HCT116 (cell line): ENCODE results near the gene DOCK7. TPM values are rescaled to one million over a fixed set of nuclear protein-coding genes. Genes with fewer than 3 reads are reported as not detected.

Experiments used
- ATAC-seq: fragments of 200-7000 bp; cut with Tn5 transposase; 2 replicates; pipeline ENCODE4 v1.9.1; 2020; ENCODE audit warnings: mild to moderate bottlenecking, moderate library complexity
- BruUV-seq: library from RNA; stranded (reverse); fragments of 400-500 nt; replicated peaks from 2 replicates; lab custom pipeline; 2021; lab: Mats Ljungman, UMichigan
- CTCF ChIA-PET: fragments of 300-600 bp; sonication (Branson Sonifier 250); formaldehyde crosslinking; loops from one replicate; lab custom pipeline; 2021; ENCODE audit warnings: antibody characterized with exemption; lab: Charles Lee
- POLR2A ChIA-PET: fragments of 300-600, 350-600 bp; sonication (Branson Sonifier 250); formaldehyde crosslinking; loops from one replicate; lab custom pipeline; 2021; ENCODE audit warnings: antibody characterized with exemption; lab: Charles Lee
- RAD21 ChIA-PET, 2 experiments: fragments of 300-600 bp; sonication (Branson Sonifier 250); formaldehyde crosslinking; loops; one replicate each; lab custom pipeline; 2023; ENCODE audit warnings: low total read pairs in 2 of 2; ENCODE audit not compliant: uncharacterized antibody in 2 of 2, unreplicated experiment in 2 of 2, low non-redundant PET in 1 of 2; lab: Charles Lee
- DNase-seq: peaks from one replicate; pipeline ENCODE4 v3.0.0-alpha.2; 2010; ENCODE audit warnings: low read depth, low spot score
- H2AFZ ChIP-seq: fragments of 200-600 bp; shearing (Covaris generic), sonication (generic); 2 replicates; pipeline ENCODE4 v1.6.1; 2017; ENCODE audit warnings: low read depth, mixed run types, mixed read lengths, antibody characterized with exemption, low read length; ENCODE audit not compliant: poor library complexity, severe bottlenecking
- H3K27ac ChIP-seq: 2 replicates; pipeline ENCODE4 v1.5.1; 2012; ENCODE audit warnings: low read depth, low read length
- H3K27me3 ChIP-seq: fragments of 200-600 bp; sonication (generic); 2 replicates; pipeline ENCODE4 v1.6.1; 2016; ENCODE audit warnings: mixed run types, low read length, mixed read lengths; ENCODE audit not compliant: insufficient read depth
- H3K36me3 ChIP-seq, 2 experiments: fragments of 200-500 bp in 1 of 2; fragments of 200-600 bp in 1 of 2; sonication (Bioruptor generic) in 1 of 2; sonication (generic) in 1 of 2; 2 replicates each; pipeline versions ENCODE4 v1.5.1 to v1.6.1; 2014 to 2016; ENCODE audit warnings: low read length in 2 of 2, inconsistent platforms in 1 of 2, mixed read lengths in 1 of 2, mixed run types in 1 of 2; ENCODE audit not compliant: insufficient read depth in 2 of 2, control insufficient read depth in 1 of 2
- H3K4me1 ChIP-seq, 2 experiments: fragments of 200-600 bp in 1 of 2; sonication (generic) in 1 of 2; 2 replicates each; pipeline versions ENCODE4 v1.5.1 to v1.6.1; 2012 to 2017; ENCODE audit warnings: low read length in 2 of 2, inconsistent platforms in 1 of 2, mild to moderate bottlenecking in 1 of 2, mixed read lengths in 1 of 2, mixed run types in 1 of 2, moderate library complexity in 1 of 2; ENCODE audit not compliant: insufficient read depth in 2 of 2, control insufficient read depth in 1 of 2
- H3K4me2 ChIP-seq: fragments of 200-600 bp; sonication (generic); 2 replicates; pipeline ENCODE4 v1.6.1; 2017; ENCODE audit warnings: mixed run types, low read length, mixed read lengths
- H3K4me3 ChIP-seq, 2 experiments: fragments of 200-600 bp in 1 of 2; sonication (generic) in 1 of 2; replicated peaks in 1 of 2; 2 replicates each; pipeline ENCODE4 v1.5.1; 2011 to 2016; ENCODE audit warnings: low read length in 2 of 2, control low read depth in 1 of 2, low read depth in 1 of 2, mild to moderate bottlenecking in 1 of 2, mixed read lengths in 1 of 2, mixed run types in 1 of 2
- H3K79me2 ChIP-seq: fragments of 200-600 bp; sonication (generic); 2 replicates; pipeline ENCODE4 v1.6.1; 2017; ENCODE audit warnings: mild to moderate bottlenecking, mixed run types, low read length, moderate library complexity, mixed read lengths; ENCODE audit not compliant: insufficient read depth
- H3K9ac ChIP-seq: fragments of 200-600 bp; sonication (generic); 2 replicates; pipeline ENCODE4 v1.6.1; 2016; ENCODE audit warnings: low read length, mixed read lengths
- H3K9me2 ChIP-seq: fragments of 200-600 bp; sonication (generic), shearing (Covaris generic); 2 replicates; pipeline ENCODE4 v1.6.1; 2017; ENCODE audit warnings: mixed run types, mild to moderate bottlenecking, moderate library complexity; ENCODE audit not compliant: insufficient read depth
- H3K9me3 ChIP-seq, 2 experiments: fragments of 200-500 bp in 1 of 2; fragments of 200-600 bp in 1 of 2; sonication (Bioruptor generic) in 1 of 2; sonication (generic) in 1 of 2; 2 replicates each; pipeline ENCODE4 v1.6.1; 2014 to 2017; ENCODE audit warnings: low read length in 2 of 2, mixed read lengths in 2 of 2, inconsistent platforms in 1 of 2, low read depth in 1 of 2, mild to moderate bottlenecking in 1 of 2, mixed run types in 1 of 2, moderate library complexity in 1 of 2; ENCODE audit not compliant: control insufficient read depth in 1 of 2, insufficient read depth in 1 of 2
- H4K20me1 ChIP-seq: fragments of 200-600 bp; sonication (generic), shearing (Covaris generic); 2 replicates; pipeline ENCODE4 v1.6.1; 2017; ENCODE audit warnings: mixed run types, mild to moderate bottlenecking, moderate library complexity; ENCODE audit not compliant: insufficient read depth
- CBX3 ChIP-seq: IDR thresholded peaks from 2 replicates; pipeline ENCODE4 v1.6.1; 2012; ENCODE audit warnings: low read depth
- SRF ChIP-seq: IDR thresholded peaks from 2 replicates; pipeline ENCODE4 v1.6.1; 2012; ENCODE audit warnings: low read depth
- TCF7L2 ChIP-seq: IDR thresholded peaks from 2 replicates; pipeline ENCODE4 v1.7.0; 2011; ENCODE audit warnings: borderline replicate concordance, inconsistent platforms; ENCODE audit not compliant: insufficient read depth, insufficient read length; ENCODE audit errors: extremely low read depth
- ZFX ChIP-seq: fragments of 450-650 bp; IDR thresholded peaks from 2 replicates; pipeline ENCODE4 v1.6.1; 2017
- ZNF274 ChIP-seq: fragments of 200-500 bp; sonication (Bioruptor generic); IDR thresholded peaks from 2 replicates; pipeline ENCODE4 v1.6.1; 2014; ENCODE audit warnings: mild to moderate bottlenecking, low read depth, low read length, inconsistent platforms
- intact Hi-C: fragments of 100-400 bp; cut with micrococcal nuclease; formaldehyde crosslinking; loops from 2 replicates; pipeline ENCODE4 v1.10.0; 2022
- total RNA-seq: library from RNA; stranded (reverse); gene quantifications from one replicate; pipeline ENCODE4 v1.2.1, GENCODE V29; 2021; ENCODE audit not compliant: unreplicated experiment

The DOCK7 gene
- total RNA-seq, 1 experiment from 2014 or later = 49.0 TPM

DNA sequence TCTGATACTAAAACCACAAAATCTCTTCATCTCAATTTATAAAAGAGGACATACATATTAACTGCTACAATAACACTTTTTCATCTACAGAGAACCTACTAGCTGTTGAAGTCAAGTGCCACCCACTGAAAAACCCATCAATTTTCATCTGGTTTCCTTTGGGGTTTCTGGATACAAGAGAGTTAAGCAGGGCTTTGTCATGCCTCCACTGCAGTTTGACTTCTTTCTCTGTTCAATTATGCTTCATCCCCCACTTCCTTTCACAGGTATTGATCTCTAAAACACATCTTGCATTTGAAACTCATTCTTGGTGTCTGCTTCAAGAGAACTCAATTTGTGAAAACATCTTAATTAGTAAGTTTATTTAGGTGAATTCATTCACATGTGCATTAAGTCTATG is 151.3 kb downstream of the DOCK7 start:
- ATAC-seq (no peak), DNase-seq (no peak)
- no TSS peak for BruUV-seq
- H4K20me1 ChIP-seq = no peaks in the 10 kb centered on the region
- no peaks in the 10 kb centered on the region for H3K79me2 ChIP-seq
- no peak overlapping the region for H3K27ac ChIP-seq
- H3K4me1 ChIP-seq = no peaks in the 10 kb centered on the region
- no peak overlapping the region for H3K9ac ChIP-seq
- no peaks in the 10 kb centered on the region for H3K27me3 ChIP-seq
- intact Hi-C loops = no loop called here
- ChIA-PET POLR2A (no interaction called here), CTCF (interaction anchor here (1.4 kb wide), 1 partner anchor 29 kb away, joined by 3 read pairs; no protein-coding TSS in a partner anchor), RAD21 (no interaction called here)
- H3K4me3 ChIP-seq = no peak overlapping the region
- H3K36me3 ChIP-seq = peaks cover 0 to 2% of the 10 kb centered on the region in 2 experiments; a peak in 2 of 4 replicates
- no peak overlapping the region for H2AFZ ChIP-seq
- no peaks in the 10 kb centered on the region for H3K9me2 ChIP-seq
- no peak overlapping the region for H3K4me2 ChIP-seq
- H3K9me3 ChIP-seq = no peaks in the 10 kb centered on the region
- no peak for TF ChIP-seq ZNF274
- TF ChIP-seq CBX3 = no peak
- TF ChIP-seq TCF7L2 = no peak
- no peak for TF ChIP-seq SRF

DNA sequence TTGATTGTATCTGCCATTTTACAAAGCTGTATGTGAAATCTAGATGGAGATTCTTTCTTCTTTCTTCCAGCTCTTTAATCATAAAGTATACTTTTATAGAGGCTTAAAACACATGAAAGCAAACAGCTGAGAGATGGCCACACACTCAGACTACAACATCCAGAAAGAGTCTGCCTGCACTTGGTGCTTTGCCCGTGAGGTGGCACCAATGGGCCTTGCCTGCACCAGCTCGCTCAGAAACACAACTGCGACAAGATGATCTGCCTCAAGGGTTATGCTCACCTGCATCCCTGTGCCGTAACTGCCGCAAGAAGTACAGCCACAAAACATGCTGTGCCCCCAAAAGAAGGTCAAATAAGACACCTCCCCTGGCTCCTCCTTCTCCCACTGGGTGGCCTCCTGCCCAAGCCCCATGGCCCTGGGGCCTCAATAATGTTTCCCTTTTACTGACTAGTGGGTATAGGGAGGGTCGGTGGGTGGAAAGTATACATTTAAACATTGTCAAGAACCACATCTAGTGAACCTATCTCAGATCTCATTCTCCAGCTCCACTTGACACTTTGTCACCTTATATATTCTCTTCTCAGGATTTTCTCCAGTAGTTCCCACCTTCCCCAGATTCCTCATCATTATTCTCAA is 157.6 kb downstream of the DOCK7 start:
- Histone ChIP-seq H3K36me3 (peaks cover 0 to 2% of the 10 kb centered on the region in 2 experiments; a peak in 1 of 4 replicates), H2AFZ (no peak overlapping the region)

More for the DNA sequence above, 157.6 kb downstream of the DOCK7 start:
- Histone ChIP-seq H3K79me2 (no peaks in the 10 kb centered on the region), H3K27me3 (no peaks in the 10 kb centered on the region), H4K20me1 (no peaks in the 10 kb centered on the region), H3K4me2 (no peak overlapping the region), H3K9me2 (no peaks in the 10 kb centered on the region), H3K4me1 (no peaks in the 10 kb centered on the region), H3K9ac (no peak overlapping the region), H3K9me3 (no peaks in the 10 kb centered on the region), H3K27ac (no peak overlapping the region), H3K4me3 (no peak overlapping the region)
- ChIA-PET POLR2A (interaction anchor here (0.6 kb wide), 1 partner anchor 804 kb away, joined by 3 read pairs; no protein-coding TSS in a partner anchor), RAD21 (no interaction called here), CTCF (interaction anchor here (1.1 kb wide), 1 partner anchor 215 kb away, joined by 3 read pairs; no protein-coding TSS in a partner anchor)
- intact Hi-C loops = no loop called here
- TF ChIP-seq SRF (no peak), ZFX (no peak)
- BruUV-seq = no TSS peak
- DNase-seq (no peak), ATAC-seq (no peak)
